Pancreas (tissue), 10 donors: Measurements from ENCODE around the gene PIGZ. TPM values are rescaled to one million over a fixed set of nuclear protein-coding genes. Genes with fewer than 3 reads are reported as not detected.

Source experiments
- ATAC-seq, 4 donors: fragments of 200-7000 bp; cut with Tn5 transposase; one replicate each; pipeline versions ENCODE4 v1.8.0 to v1.9.1; 2020; ENCODE audit warnings: mild to moderate bottlenecking in 4 of 4, moderate library complexity in 4 of 4
- DNase-seq, 6 donors: peaks; one replicate each; pipeline ENCODE4 v3.0.0-alpha.2; 2020
- FAIRE-seq: peaks from 2 replicates; lab custom pipeline; 2012; peaks lifted over from hg19 to GRCh38; lab: Jason Lieb, UNC
- H3K27ac ChIP-seq, 4 donors: fragments of 200-600 bp; sonication (generic); 1 replicate in 3 of 4; 2 replicates in 1 of 4; pipeline versions ENCODE4 v1.5.0 to v1.8.0; 2020
- H3K27me3 ChIP-seq, 4 donors: fragments of 200-600 bp; one replicate each; pipeline ENCODE4 v1.8.0; 2021
- H3K36me3 ChIP-seq, 3 donors: fragments of 200-600 bp; sonication (generic) in 1 of 3; one replicate each; pipeline versions ENCODE4 v1.5.0 to v1.8.0; 2020 to 2021
- H3K4me1 ChIP-seq, 3 donors: fragments of 200-600 bp; one replicate each; pipeline ENCODE4 v1.8.0; 2021
- H3K4me3 ChIP-seq, 4 donors: fragments of 200-600 bp; sonication (generic) in 2 of 4; one replicate each; pipeline versions ENCODE4 v1.5.0 to v1.8.0; 2020 to 2021
- H3K9me3 ChIP-seq, 4 donors: fragments of 200-600 bp; one replicate each; pipeline ENCODE4 v1.8.0; 2021
- CTCF ChIP-seq, 4 donors: fragments of 200-600 bp; sonication (generic) in 3 of 4; IDR thresholded peaks; one replicate each; pipeline versions ENCODE4 v1.5.0 to v1.8.0; 2021; ENCODE audit warnings: antibody characterized with exemption in 4 of 4
- WGBS, 2 donors: extraction: QIAGEN DNeasy Blood & Tissue Kit; methylation state at CpG; one replicate each; pipeline ENCODE4 v1.1.7; 2013; 5-methylcytosine and 5-hydroxymethylcytosine counted together
- intact Hi-C, 3 donors: fragments of 100-400 bp; cut with DNase I; formaldehyde crosslinking; loops; one replicate each; pipeline versions ENCODE4 v1.11.1 to v1.14.2; 2022
- polyA plus RNA-seq, 2 donors: library from polyadenylated mRNA; stranded (reverse); fragments of 200-250 nt; gene quantifications; one replicate each; pipeline ENCODE4 v1.2.3, GENCODE V29; 2013
- total RNA-seq, 6 donors: library from RNA; stranded (reverse); fragmentation: NEBNext Ultra II Directional in 4 of 6; extraction: Animal tissue kit (Norgen Biotek cat#: 25700) in 4 of 6; gene quantifications; one replicate each; pipeline versions ENCODE4 v1.2.1 to v1.2.4, GENCODE V29; 2021 to 2023
- donor health status: healthy with polysubstance abuse.
- donor health status: DM: no; HTN: no; CAD: no; lungs with moderate emphysema.
- donor health status: DM: no; HTN: no; CAD: no.
- donor health status: control.
- donor health status: control.
- donor health status: Bipolar disorder and iron deficiency.
- donor health status: DM: yes; HTN: yes; CAD: no.
- donor health status: DM: no; HTN: no; CAD: no.
- donor health status: DM: no; HTN: no; CAD: no.
- donor health status: DM: yes; HTN: yes; CAD: no.

Gene PIGZ
- total and polyA plus RNA-seq, 8 donors = 1.3 to 3.8 (median 2.1) TPM

- ATAC-seq (no peak), DNase-seq (no peak), FAIRE-seq (no peak)
- intact Hi-C loops = loop anchor here in 1 of 3 donors (5.0 kb wide), 1 partner anchor 128 kb away; no protein-coding TSS in a partner anchor
- 87 to 91% methylated on average over 10 of the region's 10 CpGs for WGBS, 2 donors
- Histone ChIP-seq H3K36me3 (no peaks in the 10 kb centered on the region), H3K4me1 (peaks cover 0 to 4% (median 0%) of the 10 kb centered on the region in 3 donors), H3K27ac (no peak overlapping the region), H3K9me3 (no peaks in the 10 kb centered on the region), H3K4me3 (no peak overlapping the region), H3K27me3 (no peaks in the 10 kb centered on the region)
- TF ChIP-seq CTCF (IDR thresholded peaks at IDR 0.05) = no peak
Observed at GRCh38 chr3:196965804-196966173, 2.8 kb downstream of the PIGZ start.

GRCh38 chr3:196965112-196965803 lies 3.4 kb downstream of the PIGZ start:
- no peak overlapping the region for H3K4me3 ChIP-seq
- ATAC-seq (no peak), DNase-seq (no peak), FAIRE-seq (no peak)
- H3K36me3 ChIP-seq = no peaks in the 10 kb centered on the region
- H3K27me3 ChIP-seq = no peaks in the 10 kb centered on the region
- TF ChIP-seq CTCF (IDR thresholded peaks at IDR 0.05) = no peak
- intact Hi-C loops = loop anchor here in 1 of 3 donors (5.0 kb wide), 1 partner anchor 128 kb away; no protein-coding TSS in a partner anchor
- H3K9me3 ChIP-seq = no peaks in the 10 kb centered on the region
- peaks cover 0 to 4% (median 0%) of the 10 kb centered on the region in 3 donors for H3K4me1 ChIP-seq
- WGBS, 2 donors = 90 to 95% methylated on average over 11 of the region's 11 CpGs
- no peak overlapping the region for H3K27ac ChIP-seq

GRCh38 chr3:196963631-196963953 lies 5.0 kb downstream of the PIGZ start:
- WGBS, 2 donors = 80 to 92% methylated on average over 2 of the region's 2 CpGs
- intact Hi-C loops = no loop called here
- no peak overlapping the region for H3K27ac ChIP-seq

GRCh38 chr3:196962930-196963630 lies 5.6 kb downstream of the PIGZ start:
- H3K27me3 ChIP-seq = no peaks in the 10 kb centered on the region
- ATAC-seq (no peak), DNase-seq (no peak), FAIRE-seq (no peak)
- H3K4me1 ChIP-seq = peaks cover 0 to 3% (median 0%) of the 10 kb centered on the region in 3 donors
- H3K9me3 ChIP-seq = no peaks in the 10 kb centered on the region
- no peak for TF ChIP-seq CTCF (IDR thresholded peaks at IDR 0.05)
- no peak overlapping the region for H3K4me3 ChIP-seq
- no peaks in the 10 kb centered on the region for H3K36me3 ChIP-seq
- no peak overlapping the region for H3K27ac ChIP-seq
- 88 to 95% methylated on average over 10 of the region's 10 CpGs for WGBS, 2 donors
- intact Hi-C loops = no loop called here

More at GRCh38 chr3:196963631-196963953, 5.0 kb downstream of the PIGZ start:
- Histone ChIP-seq H3K9me3 (no peaks in the 10 kb centered on the region), H3K4me1 (peaks cover 0 to 4% (median 0%) of the 10 kb centered on the region in 3 donors), H3K27me3 (no peaks in the 10 kb centered on the region), H3K36me3 (no peaks in the 10 kb centered on the region), H3K4me3 (no peak overlapping the region)
- TF ChIP-seq CTCF (IDR thresholded peaks at IDR 0.05) = no peak
- no peak for DNase-seq
- ATAC-seq = no peak
- no peak for FAIRE-seq
